COLO829 (cell line): ENCODE results near the gene HTATIP2.
"Not testable (repeated sequence)": the region's sequence is repeated elsewhere in the genome, so short reads cannot be mapped to it uniquely, and the experiment has no call there.

ENCODE experiments used
- DNase-seq: peaks from one replicate; pipeline ENCODE4 v3.0.0; 2012; ENCODE audit warnings: low spot score

The HTATIP2 gene

DNA sequence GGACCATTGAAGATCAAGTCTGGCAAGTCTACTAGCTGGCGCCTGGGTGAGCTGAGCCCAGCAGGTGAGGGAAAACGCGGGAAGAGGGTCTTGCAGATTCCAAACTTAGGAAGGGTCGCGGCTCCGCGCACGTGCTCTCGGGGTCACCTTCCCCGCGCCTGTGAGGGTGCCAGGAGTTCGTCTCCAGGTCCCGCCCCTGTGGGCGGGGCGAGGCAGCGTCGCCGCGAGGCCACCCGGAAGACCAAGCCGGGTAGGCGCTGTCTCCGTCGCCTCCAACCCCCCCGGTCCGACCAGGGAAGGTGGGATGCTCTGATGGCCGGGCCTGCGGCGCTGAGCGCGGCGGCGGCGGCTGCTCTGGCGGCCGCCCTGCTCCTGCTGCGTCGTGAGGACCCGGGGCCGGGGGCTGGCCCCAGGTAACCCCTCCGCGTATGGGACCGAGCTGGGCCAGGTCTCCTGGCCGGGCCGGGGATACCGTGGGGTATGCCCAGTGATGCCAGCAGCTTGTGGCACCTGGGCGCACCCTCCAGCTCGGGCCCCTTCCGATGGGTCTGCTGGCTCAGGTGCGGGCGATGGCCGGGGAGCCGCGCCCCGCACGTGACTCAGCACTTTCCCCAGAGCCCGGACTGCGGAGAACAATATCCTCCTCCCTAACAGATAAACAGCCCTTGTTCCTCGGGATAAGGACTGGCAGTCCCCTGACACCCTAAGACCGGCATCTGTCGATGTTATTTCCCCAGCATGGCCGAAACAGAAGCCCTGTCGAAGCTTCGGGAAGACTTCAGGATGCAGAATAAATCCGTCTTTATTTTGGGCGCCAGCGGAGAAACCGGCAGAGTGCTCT, at the start of gene HTATIP2:
TSS of gene HTATIP2 (plus strand) at position 215 of the 841 bp plus-strand sequence. CDS start at position 739, 524 bp downstream.
- no peak for DNase-seq

GRCh38 chr11:20315800-20316199, 47.7 kb upstream of the HTATIP2 start:
- DNase-seq = no peak

DNA sequence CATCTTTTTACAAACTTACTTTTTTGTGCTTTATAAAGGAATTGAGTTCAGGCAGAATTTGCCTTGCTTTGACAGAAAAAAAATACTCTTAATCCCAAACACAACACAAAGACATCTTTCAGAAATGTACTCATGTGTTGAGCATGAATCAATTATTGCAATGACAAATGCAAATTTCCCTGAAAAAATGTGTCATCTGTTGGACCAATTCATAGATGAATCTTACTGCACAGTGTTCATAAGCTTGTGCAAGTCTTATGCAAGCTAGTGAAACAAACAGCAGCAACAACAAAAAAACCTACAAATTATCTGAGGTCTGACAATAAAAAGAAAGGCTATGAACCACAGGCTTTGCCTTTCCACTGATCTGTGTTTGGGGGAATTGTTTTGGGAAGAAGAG, 42.3 kb upstream of the HTATIP2 start:
- DNase-seq = no peak

DNA sequence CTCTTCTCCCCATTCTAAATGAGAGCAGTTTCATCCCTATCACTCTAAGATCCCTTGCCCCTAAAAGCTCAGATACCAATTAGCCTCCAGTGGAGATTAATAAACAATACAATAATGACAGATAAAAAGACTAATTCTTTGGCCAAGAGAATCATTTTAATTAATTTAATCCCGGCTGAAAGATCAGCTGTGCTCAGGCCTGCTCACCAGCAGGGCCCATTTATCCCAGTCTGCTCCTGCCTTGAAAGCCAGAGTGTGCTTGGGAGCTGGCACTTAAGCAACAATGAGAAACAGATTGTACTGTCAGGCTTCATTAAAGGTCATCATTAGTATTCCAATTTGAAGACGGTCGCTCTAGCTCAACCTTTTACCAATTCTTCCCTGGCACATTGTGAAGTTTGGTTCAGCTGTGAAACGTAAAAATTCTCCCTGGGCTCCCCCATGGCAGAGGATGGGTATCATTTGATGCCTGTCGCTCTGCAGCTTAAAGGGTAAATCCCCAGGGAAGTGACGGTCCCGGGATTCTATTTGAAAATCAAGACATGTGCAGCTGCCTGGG, 36.1 kb upstream of the HTATIP2 start:
- DNase-seq = no peak

- no peak for DNase-seq
These were observed 27.5 kb upstream of the HTATIP2 start for GRCh38 chr11:20336056-20336455.

DNA sequence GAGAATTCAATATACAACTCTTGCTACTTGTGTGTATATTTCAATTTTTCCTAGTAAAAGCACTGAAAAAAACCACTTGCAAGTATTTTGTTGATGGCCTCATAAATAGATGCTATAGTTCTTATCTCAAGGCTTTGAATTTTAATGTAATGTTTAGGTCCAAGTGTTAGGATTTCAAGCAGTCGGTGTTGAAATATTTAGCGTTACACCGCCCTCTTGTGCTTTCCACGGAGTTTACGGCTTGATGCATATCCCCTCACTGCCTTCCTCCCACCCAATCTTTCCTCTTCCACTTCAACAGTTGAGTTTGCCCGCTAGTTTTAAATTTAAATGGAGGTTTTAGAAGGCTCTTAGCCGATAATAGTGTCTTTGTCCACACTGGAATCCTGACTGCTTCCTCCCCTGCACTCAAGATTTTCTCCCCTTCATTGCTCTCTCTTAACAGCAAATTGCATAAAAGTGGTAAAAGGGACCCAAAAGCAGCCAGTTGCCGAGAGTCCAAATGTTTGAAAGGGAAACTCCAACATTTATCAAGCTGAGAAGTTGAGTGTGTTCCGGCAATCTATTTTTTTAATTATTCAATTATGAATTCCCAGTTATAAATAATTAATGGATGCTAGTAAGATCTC, 25.9 kb upstream of the HTATIP2 start:
- peak; percentile 53 for DNase-seq

GRCh38 chr11:20342347-20343141, 21.0 kb upstream of the HTATIP2 start:
- DNase-seq = no peak

DNA sequence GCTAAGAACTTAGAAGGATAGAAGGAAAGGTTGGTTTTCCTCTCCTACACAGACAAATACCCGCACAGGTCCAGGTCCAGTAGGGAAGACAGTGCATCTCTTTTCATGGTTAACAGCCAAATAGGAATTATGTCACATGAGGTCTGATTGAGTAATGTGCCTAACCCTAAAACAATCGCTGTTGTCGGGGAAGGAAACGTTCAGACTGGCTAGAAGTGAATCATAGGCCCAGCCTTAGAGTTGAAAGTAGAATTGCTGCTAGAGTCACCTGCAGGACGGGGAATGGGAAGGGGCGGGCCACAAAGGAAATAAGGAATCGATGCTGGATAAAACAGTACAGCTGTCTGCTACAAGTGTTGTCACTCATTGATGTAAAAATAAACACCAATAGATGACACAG, 12.4 kb upstream of the HTATIP2 start:
- DNase-seq = no peak

- DNase-seq = no peak
These were observed 11.7 kb upstream of the HTATIP2 start for GRCh38 chr11:20351751-20352262.

DNA sequence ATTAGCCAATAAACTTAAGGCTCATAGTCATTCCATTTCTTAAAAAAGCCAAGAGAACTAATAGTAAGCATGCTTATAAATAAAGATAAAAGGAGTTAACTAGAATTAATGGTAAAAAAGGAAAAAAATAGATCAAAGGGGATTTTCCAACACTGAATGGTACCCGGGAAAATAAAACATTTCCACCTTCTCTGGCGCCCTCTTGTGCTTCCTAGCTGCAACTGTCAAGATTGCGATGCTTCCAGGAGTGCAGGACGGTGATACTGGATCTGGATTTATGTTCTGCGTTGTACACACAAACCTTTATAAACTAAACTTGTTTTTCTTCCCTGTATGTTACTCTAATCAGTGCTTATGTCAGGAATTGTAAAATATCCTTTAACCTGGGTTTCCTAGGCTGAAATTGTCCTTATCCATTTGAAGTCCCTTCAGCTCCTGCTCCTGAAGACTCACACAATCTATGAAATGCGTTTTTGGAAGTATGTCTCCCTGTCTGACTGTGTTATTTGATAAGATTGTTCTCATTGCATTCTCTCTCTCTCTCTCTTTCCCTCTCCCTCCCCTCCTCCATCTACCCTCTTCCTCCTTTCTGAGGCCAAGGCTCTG, 9.6 kb upstream of the HTATIP2 start:
- peak; percentile 75 for DNase-seq

GRCh38 chr11:20355221-20356219, 8.0 kb upstream of the HTATIP2 start:
- peak; percentile 60 for DNase-seq

DNA sequence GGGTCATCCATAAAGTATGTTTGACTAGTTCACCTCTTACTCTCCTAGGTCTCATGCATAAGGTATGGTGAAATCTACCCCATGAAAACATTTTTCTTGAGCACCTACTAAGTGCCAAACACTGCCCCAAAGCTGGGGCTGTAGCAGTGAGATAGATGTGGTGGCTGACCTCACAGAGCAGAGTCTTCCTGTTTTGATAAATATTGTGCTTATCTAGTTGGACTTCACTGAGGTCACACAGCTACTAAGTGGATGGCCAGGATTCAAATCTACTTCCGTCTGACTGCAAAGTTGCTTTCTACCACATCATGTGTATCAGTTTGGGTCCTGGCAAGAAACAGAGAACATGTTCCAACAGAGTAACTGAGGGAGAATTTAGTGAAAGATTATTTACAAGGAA, 6.4 kb upstream of the HTATIP2 start:
- DNase-seq = no peak

GRCh38 chr11:20360650-20361049, 2.9 kb upstream of the HTATIP2 start:
- DNase-seq = no peak

GRCh38 chr11:20362481-20362880, 1.0 kb upstream of the HTATIP2 start:
- DNase-seq = no peak

DNA sequence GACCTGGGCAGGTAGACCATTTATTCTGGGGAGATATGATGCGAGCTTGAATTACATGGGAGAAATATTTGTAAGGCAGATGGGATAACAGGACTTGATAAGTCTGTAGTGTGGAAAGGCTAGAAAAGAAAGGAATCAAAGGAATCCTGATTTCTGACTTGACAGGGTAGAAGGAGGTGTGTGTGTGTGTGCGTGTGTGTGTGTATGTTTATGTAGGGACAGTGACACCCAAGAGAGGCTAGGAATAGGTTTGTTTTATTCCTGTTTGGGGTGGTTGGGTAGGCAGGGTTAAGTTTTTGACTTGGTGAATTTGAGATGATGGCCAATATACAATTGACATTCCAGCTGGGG, 390 bp upstream of the HTATIP2 start:
- DNase-seq = no peak

GRCh38 chr11:20364341-20364792, 853 bp downstream of the HTATIP2 start:
- DNase-seq = no peak

GRCh38 chr11:20365465-20365864, 2.0 kb downstream of the HTATIP2 start:
- DNase-seq = not testable (repeated sequence)

DNA sequence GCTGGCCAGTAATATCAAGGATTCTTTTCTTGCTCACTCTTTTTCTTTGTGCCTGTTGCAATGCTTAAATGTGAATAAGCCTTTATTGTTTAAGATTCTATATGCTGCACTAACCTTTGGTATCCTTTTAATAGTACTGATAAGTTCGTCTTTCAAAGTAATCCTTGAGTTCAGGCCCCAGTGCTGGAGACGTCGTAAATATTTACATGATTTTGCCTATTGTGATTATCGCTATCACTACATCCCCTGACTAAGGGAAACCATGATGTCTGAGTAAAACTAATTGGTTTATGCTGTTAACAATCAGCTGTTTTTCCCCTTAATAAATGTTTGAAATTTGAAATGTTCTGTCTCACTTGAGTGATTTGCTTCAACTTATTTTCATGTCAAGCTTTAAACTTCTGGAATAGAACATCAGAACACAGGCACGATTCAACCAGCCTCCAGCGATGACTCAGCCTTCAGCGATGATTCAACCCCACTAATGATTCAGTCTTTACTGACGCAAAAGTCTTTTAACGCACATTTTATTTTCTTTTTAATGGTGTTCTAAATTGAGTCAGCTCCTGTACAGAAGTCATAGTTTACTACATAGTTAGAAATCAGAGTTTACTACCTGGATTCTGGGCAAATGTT, 3.9 kb downstream of the HTATIP2 start:
- peak; percentile 98 for DNase-seq

DNA sequence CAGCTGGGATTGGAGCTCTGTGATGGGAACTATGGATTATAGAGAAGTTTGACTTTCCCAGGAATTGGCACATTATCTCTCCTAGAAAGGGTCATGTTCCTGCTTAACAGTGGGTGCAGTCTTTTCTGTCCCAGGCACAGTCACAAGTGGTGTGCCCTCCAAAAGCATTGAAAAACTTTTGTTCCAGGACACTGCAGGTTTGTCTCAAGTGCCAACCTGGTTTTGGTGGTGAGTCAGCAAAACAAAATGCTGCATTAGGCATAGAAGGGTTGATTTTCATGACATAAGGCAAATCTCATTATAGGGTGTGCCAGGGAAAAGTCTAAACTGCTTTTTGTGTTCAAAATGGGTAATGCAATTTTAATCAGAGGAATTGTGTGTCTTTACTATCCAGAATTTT, 4.9 kb downstream of the HTATIP2 start:
- DNase-seq = peak; percentile 45

- DNase-seq = no peak
These were observed 6.3 kb downstream of the HTATIP2 start for GRCh38 chr11:20369826-20370225.
